MM.1S (cell line): ENCODE data around the gene MIPEP.
"Not testable (repeated sequence)": the region's sequence is repeated elsewhere in the genome, so short reads cannot be mapped to it uniquely, and the experiment has no call there.

Source experiments
- DNase-seq: peaks from one replicate; pipeline ENCODE4 v3.0.0-alpha.2; 2015
- H2AFZ ChIP-seq: fragments of 300-600 bp; sonication (generic); 2 replicates; pipeline ENCODE4 v1.6.0; 2016; ENCODE audit warnings: antibody characterized with exemption, low read length
- H3F3A ChIP-seq: fragments of 300-600 bp; sonication (generic); 2 replicates; pipeline ENCODE4 v1.6.1; 2016; ENCODE audit warnings: mild to moderate bottlenecking, antibody characterized with exemption, low read length, moderate library complexity, mixed read lengths; ENCODE audit not compliant: insufficient read depth
- H3K27ac ChIP-seq: fragments of 300-600 bp; sonication (generic); 2 replicates; pipeline ENCODE4 v1.5.1; 2016; ENCODE audit warnings: mild to moderate bottlenecking, low read length
- H3K27me3 ChIP-seq: fragments of 300-600 bp; sonication (generic); replicated peaks from 2 replicates; pipeline ENCODE4 v1.6.0; 2016; ENCODE audit warnings: low read length; ENCODE audit not compliant: insufficient read depth
- H3K36me3 ChIP-seq: fragments of 300-600 bp; sonication (generic); replicated peaks from 2 replicates; pipeline ENCODE4 v1.6.1; 2016; ENCODE audit warnings: mild to moderate bottlenecking, low read length, mixed read lengths; ENCODE audit not compliant: insufficient read depth
- H3K4me1 ChIP-seq: fragments of 300-600 bp; sonication (generic); 2 replicates; pipeline ENCODE4 v1.6.1; 2016; ENCODE audit warnings: low read length, mixed read lengths
- H3K4me2 ChIP-seq: fragments of 300-600 bp; sonication (generic); 2 replicates; pipeline ENCODE4 v1.6.0; 2016; ENCODE audit warnings: low read depth, low read length
- H3K4me3 ChIP-seq: fragments of 300-600 bp; sonication (generic); 2 replicates; pipeline ENCODE4 v1.5.1; 2016; ENCODE audit warnings: low read length, mixed read lengths
- H3K79me2 ChIP-seq: fragments of 300-600 bp; sonication (generic); 2 replicates; pipeline ENCODE4 v1.6.1; 2016; ENCODE audit warnings: mixed run types, low read length, mixed read lengths
- H3K9ac ChIP-seq: fragments of 300-600 bp; sonication (generic); 2 replicates; pipeline ENCODE4 v1.6.1; 2016; ENCODE audit warnings: low read length, mixed read lengths
- H3K9me2 ChIP-seq: fragments of 300-600 bp; sonication (generic); replicated peaks from 2 replicates; pipeline ENCODE4 v1.6.1; 2016; ENCODE audit warnings: mild to moderate bottlenecking, low read length, mixed read lengths; ENCODE audit not compliant: insufficient read depth
- H3K9me3 ChIP-seq: fragments of 300-600 bp; sonication (generic); replicated peaks from 2 replicates; pipeline ENCODE4 v1.6.1; 2016; ENCODE audit warnings: mild to moderate bottlenecking, low read length, mixed read lengths; ENCODE audit not compliant: insufficient read depth
- H4K20me1 ChIP-seq: fragments of 300-600 bp; sonication (generic); 2 replicates; pipeline ENCODE4 v1.6.1; 2016; ENCODE audit warnings: mild to moderate bottlenecking, low read length, moderate library complexity, mixed read lengths; ENCODE audit not compliant: insufficient read depth
- CTCF ChIP-seq: fragments of 300-600 bp; sonication (generic); IDR thresholded peaks from 2 replicates; pipeline ENCODE4 v1.5.1; 2016; ENCODE audit warnings: antibody characterized with exemption, low read length, mixed read lengths
- EZH2 ChIP-seq: fragments of 300-600 bp; sonication (generic); optimal IDR thresholded peaks from 2 replicates; pipeline ENCODE3; 2017; ENCODE audit warnings: low read depth, mild to moderate bottlenecking, antibody characterized with exemption, low read length, mixed read lengths
- EZH2phosphoT487 ChIP-seq: fragments of 300-600 bp; sonication (generic); IDR thresholded peaks from 2 replicates; pipeline ENCODE4 v1.6.1; 2018; ENCODE audit warnings: antibody characterized with exemption, low read length

The MIPEP gene

DNA sequence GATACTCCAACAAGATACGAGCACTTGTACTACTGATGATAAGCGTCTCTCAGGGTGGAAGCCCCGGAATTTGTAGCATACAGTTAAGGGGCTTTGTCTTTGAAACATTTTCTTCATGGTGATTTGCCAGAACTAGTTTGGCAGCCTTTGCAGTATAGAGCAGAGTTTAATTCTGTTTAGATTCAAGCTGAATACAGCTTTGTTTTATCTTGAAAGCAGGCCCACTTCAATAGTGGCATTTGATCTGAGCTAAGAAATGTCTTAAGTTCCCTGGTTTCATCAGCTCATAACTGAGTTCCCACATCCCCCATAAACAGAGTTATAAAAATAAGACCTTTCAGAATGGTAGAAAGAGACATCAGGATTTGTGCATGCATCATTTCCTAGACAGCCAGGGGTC, 125.9 kb downstream of the MIPEP start:
- H3K9ac ChIP-seq = no peak overlapping the region
- H3K27me3 ChIP-seq = no peaks in the 10 kb centered on the region
- no peak for DNase-seq
- no peaks in the 10 kb centered on the region for H3K4me1 ChIP-seq
- no peaks in the 10 kb centered on the region for H3K36me3 ChIP-seq
- H3K79me2 ChIP-seq = no peaks in the 10 kb centered on the region
- TF ChIP-seq CTCF (no peak), EZH2 (no peak), EZH2phosphoT487 (no peak)
- H2AFZ ChIP-seq = no peak overlapping the region
- H3K9me2 ChIP-seq = no peaks in the 10 kb centered on the region
- no peaks in the 10 kb centered on the region for H3F3A ChIP-seq
- no peak overlapping the region for H3K4me2 ChIP-seq
- H3K27ac ChIP-seq = no peak overlapping the region
- no peaks in the 10 kb centered on the region for H4K20me1 ChIP-seq
- H3K4me3 ChIP-seq = no peak overlapping the region
- H3K9me3 ChIP-seq = no peaks in the 10 kb centered on the region

GRCh38 chr13:23761760-23762159, 127.4 kb downstream of the MIPEP start:
- not testable (repeated sequence) for H3F3A ChIP-seq, H3K9me3 ChIP-seq, DNase-seq, H4K20me1 ChIP-seq, H3K4me2 ChIP-seq, H3K4me3 ChIP-seq, H3K4me1 ChIP-seq, H3K36me3 ChIP-seq, H2AFZ ChIP-seq, H3K27ac ChIP-seq, H3K9me2 ChIP-seq, H3K27me3 ChIP-seq, H3K9ac ChIP-seq, H3K79me2 ChIP-seq

DNA sequence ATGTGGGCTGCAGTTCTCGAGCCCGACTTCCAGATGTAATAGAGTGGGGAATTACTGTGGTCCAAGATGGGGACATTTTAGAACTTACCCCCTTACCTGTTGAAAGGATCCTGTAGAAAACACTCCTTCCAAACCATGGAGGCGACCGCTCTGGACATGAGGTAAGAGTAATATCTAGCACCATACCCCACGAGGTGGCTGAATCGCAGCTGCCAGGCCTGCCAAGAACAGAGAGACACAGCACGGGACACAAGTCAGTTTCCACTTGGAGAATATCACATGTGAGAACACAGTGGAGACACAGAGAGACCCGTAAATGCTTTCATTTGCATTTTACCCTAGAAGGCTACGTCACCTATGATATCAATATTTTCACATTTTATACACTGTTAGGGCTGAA, 129.2 kb downstream of the MIPEP start:
- no peak overlapping the region for H2AFZ ChIP-seq
- H3K36me3 ChIP-seq = no peaks in the 10 kb centered on the region

More for the DNA sequence above, 129.2 kb downstream of the MIPEP start:
- TF ChIP-seq EZH2phosphoT487 (no peak), EZH2 (no peak), CTCF (no peak)
- H3K4me1 ChIP-seq = no peaks in the 10 kb centered on the region
- H3K9me2 ChIP-seq = no peaks in the 10 kb centered on the region
- DNase-seq = no peak
- H3K9me3 ChIP-seq = no peaks in the 10 kb centered on the region
- no peaks in the 10 kb centered on the region for H3F3A ChIP-seq
- no peak overlapping the region for H3K27ac ChIP-seq
- no peak overlapping the region for H3K4me2 ChIP-seq
- no peak overlapping the region for H3K9ac ChIP-seq
- no peaks in the 10 kb centered on the region for H4K20me1 ChIP-seq
- H3K27me3 ChIP-seq = no peaks in the 10 kb centered on the region
- H3K79me2 ChIP-seq = no peaks in the 10 kb centered on the region
- no peak overlapping the region for H3K4me3 ChIP-seq
